Right lobe of liver (tissue), 4 donors: ENCODE data around the gene LPXN.

Source experiments
- POLR2A ChIP-seq: fragments of 450-650 bp; IDR thresholded peaks from one replicate; pipeline ENCODE4 v1.6.1; 2017; ENCODE audit warnings: antibody characterized with exemption, mild to moderate bottlenecking
- TF ChIP-seq, protein P1 (sequence below), 4 donors: fragments of 200-600 bp in 3 of 4; fragments of 450-650 bp in 1 of 4; IDR thresholded peaks; one replicate each; pipeline versions ENCODE4 v1.5.1 to v1.8.0; 2016 to 2022; ENCODE audit warnings: antibody characterized with exemption in 4 of 4, mild to moderate bottlenecking in 2 of 4
- donor health status: DM: no; HTN: no; CAD: no.
- donor health status: DM: no; HTN: no; CAD: no.
- donor health status: DM: no; HTN: yes; CAD: no.

DNA sequence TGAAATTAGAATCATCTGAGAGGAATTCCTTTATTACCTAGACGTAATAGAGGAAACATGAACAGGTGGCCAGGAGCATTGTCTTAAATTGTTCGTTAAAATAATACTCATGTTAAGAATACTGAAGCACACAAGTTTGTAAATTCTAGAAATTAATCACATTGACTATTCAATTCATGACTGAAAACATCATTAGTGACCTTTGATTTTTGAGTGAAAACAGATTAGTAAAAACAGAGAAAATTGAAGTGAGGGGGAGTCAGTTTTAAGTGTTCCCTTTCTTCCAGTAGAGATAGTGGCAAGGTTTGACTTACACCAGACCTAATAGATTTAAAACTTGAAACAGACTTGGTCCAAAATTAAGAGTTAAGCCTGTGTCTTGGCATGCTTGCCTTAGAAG lies 4.7 kb upstream of the LPXN start:
- TF ChIP-seq, protein P1, sequence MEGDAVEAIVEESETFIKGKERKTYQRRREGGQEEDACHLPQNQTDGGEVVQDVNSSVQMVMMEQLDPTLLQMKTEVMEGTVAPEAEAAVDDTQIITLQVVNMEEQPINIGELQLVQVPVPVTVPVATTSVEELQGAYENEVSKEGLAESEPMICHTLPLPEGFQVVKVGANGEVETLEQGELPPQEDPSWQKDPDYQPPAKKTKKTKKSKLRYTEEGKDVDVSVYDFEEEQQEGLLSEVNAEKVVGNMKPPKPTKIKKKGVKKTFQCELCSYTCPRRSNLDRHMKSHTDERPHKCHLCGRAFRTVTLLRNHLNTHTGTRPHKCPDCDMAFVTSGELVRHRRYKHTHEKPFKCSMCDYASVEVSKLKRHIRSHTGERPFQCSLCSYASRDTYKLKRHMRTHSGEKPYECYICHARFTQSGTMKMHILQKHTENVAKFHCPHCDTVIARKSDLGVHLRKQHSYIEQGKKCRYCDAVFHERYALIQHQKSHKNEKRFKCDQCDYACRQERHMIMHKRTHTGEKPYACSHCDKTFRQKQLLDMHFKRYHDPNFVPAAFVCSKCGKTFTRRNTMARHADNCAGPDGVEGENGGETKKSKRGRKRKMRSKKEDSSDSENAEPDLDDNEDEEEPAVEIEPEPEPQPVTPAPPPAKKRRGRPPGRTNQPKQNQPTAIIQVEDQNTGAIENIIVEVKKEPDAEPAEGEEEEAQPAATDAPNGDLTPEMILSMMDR (IDR thresholded peaks at IDR 0.05) = no peak
- no peak for TF ChIP-seq POLR2A
